Umbilical cord (tissue), 2 donors: ENCODE measurements around the gene SERP2. TPM values are rescaled to one million over a fixed set of nuclear protein-coding genes. Genes with fewer than 3 reads are reported as not detected.
"Not testable (repeated sequence)": the region's sequence is repeated elsewhere in the genome, so short reads cannot be mapped to it uniquely, and the experiment has no call there.

Experiments used
- DNase-seq: peaks from one replicate; pipeline ENCODE4 v3.0.0-alpha.2; 2015; ENCODE audit warnings: low spot score
- total RNA-seq: library from RNA; depleted of rRNA; stranded (reverse); fragments of >200 nt; gene quantifications from one replicate; pipeline ENCODE4 v1.2.3, GENCODE V29; 2014; ENCODE audit warnings: low replicate concordance; ENCODE audit not compliant: insufficient read depth

SERP2 gene
- total RNA-seq, result not detected

DNA sequence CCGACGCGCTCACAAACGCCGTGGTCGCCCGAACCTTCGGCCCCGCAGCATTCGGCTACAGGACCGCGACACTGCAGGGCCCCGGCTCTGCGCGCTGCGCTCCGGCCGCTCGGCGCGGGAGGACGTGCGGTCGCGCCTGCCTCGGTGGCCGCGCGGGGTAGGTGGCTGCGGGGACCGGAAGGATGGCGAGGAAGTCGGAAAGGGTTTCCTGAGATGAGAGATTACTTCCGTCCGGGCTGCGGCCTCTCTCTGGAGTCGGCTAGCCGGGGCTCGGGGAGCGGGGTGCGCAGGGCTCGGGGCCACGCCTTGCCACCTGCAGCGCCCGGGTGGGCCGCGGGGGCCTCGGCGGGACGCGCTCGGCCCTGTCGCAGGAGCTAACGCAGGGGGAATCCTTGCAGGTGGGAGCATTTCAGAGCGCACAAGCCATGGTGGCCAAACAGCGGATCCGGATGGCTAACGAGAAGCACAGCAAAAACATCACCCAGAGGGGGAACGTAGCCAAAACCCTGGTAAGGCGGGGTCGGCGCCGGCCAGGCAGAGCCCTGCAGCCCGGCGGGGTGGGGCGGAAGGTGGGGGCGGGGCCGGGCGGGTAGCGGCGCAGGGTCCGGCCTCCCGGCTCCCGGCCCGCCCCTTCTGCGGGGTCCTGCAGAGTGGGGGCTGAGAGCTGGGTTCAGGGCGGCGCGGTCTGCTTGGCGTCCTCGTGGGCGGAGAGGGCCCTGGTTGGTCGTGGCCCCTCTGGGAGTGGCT is at the start of gene SERP2:
Gene SERP2 (plus strand): TSS at position 224 of the 747 bp plus-strand sequence. CDS start 202 bp downstream, at position 426.
- DNase-seq, result no peak

DNA sequence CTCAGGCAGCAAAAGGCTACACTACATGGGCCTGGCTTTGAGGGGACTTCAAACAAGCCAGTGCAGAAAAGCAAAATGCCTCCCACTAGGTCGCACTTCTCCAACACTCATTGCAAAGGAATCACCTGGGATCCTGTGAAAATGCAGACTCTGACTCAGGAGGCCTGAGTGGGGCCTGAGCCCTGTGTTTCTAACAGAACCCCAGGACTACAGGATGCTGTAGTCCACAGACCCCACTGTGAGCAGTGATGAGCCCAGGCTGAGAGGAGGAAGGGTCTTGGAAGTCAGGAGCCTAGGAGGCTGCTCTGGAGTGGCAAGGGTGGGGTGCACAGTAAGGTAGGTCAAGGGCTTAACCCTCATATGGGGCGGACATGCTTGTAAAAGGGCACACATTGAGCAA is 46.7 kb upstream of the SERP2 start:
- DNase-seq, result no peak

DNA sequence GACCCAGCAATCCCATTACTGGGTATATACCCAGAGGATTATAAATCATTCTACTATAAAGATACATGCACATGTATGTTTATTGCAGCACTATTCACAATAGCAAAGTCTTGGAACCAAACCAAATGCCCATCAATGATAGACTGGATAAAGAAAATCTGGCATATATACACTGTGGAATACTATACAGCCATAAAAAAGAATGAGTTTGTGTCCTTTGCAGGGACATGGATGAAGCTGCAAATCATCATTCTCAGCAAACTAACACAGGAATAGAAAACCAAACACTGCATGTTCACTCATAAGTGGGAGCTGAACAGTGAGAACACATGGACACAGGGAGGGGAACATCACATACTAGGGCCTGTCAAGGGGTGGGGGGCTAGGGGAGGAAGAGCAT is 44.6 kb upstream of the SERP2 start:
- not testable (repeated sequence) for DNase-seq

DNA sequence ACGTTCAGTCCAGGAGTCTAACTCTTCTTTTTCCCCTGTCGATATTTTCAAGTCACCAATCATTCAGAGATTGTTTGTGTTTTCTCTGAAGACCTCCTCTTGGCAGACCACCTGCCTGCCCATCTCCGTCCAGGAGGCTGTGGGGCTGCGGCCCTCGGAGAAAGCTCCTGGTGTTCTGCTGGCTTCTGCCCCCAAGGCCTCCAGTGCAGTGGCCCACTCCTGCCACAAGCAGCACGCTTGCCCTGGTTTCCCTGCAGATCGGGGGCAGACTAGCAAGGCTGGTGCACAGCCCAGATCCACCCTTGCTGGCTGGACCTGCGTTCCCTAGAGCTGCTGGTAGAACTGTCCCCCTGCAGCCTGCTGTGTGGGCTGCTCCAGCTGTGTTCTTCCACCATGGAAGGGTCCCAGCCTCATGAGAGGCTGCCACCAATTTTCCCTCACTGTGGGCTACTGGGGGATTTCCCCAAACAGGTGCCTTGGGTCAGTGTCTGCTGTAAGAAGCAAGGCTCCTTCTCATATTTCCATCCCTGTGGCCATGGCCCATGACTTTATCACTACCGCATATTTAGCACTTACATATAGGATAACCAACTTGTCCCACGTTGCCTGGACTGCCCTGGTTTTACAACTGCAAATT is 43.6 kb upstream of the SERP2 start:
- no peak for DNase-seq

DNA sequence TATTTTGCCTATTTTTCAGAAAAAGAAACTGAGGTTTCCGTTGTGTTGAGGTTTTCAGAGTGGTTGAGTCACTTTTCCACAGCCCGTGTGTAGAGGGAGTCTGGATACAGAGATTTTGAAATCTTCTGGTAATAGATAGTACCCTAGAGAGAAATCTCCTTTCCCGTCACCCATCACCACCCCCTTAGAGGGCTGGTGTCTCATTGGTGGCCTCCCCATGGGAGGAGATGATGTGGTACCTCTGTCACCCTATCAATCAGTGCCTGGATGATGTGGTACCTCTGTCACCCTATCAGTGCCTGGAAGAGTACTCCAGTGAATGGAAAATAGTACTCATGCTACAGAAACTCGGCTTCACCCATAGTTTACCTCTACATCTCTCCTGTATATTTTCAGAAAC is 42.2 kb upstream of the SERP2 start:
- DNase-seq, result no peak

DNA sequence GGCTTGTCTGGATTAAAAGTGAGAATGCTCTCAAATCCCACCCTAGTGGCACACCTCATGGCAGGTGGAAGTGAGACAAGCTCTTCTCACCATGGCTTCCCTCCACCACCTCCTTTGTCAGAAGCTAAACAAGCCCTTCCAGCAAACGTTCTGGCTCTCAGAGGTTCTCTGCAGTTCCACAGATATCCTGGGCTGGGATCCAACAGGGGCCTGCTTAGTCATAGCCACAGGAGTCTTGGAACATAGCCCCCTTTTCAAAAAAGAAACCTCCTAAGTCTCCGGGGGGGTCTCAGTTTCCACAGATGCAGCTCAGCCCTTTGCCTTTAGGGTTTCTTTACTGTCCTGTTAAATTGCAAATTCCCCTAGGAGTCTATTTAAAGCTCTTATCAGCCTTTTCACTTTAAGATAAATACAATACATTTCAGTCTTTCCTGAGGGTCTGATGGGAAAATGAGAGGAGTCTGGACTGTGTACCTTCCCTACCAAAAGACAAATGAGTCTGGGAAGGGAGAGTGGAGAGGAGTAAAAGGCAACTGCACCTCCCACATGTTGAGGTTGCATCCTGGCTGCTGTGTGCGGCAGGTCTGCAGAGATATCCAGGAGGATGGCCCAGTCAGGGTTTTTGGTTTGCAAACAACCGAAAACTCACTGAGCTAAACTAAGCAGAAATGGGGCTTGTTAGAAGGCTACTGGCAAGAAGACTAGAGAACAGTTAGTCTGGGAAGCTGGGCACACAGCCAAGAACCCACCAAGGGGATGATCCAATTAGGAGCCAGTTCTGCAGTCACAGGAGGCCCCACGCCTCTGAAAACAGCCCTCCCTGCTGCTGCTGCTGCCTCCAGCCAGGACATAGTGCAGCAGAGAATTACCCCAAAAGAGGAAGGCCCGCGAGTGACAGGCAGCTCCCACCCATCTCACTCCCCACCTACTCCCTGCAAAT is 41.4 kb upstream of the SERP2 start:
- DNase-seq, result peak; percentile 82

DNA sequence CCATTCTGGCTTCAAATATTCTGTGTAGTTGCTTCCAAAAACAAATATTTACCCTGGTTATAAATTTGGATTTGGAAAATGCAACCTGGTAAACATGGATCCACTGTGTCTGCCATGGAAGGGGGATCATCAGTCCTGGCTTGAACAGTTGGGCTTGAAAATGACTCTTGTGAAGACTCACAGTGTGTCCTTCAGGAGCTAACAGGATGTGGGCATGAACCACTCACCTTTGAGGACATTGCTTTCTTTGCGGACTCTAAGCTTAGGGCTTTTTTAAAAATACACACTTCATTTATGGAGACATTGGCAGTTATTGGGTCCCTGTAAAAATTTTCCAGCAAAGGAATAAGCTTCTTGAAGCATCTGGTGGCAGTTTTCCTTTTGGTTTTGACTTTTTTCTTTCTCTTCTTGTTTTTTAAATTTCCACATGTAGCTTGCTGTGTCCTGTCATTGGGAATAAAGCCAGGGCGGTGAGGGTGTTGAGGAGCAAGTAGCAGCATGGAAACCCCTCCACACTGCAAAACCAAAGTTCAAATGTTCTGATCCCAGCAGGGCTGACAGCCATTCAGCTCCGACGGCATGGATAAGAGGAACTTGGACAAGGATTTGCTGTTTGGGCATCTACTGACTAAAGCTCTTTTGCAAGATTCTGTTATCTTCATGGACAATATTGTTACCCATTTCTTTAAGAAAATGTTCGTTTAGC is 39.5 kb upstream of the SERP2 start:
- no peak for DNase-seq

DNA sequence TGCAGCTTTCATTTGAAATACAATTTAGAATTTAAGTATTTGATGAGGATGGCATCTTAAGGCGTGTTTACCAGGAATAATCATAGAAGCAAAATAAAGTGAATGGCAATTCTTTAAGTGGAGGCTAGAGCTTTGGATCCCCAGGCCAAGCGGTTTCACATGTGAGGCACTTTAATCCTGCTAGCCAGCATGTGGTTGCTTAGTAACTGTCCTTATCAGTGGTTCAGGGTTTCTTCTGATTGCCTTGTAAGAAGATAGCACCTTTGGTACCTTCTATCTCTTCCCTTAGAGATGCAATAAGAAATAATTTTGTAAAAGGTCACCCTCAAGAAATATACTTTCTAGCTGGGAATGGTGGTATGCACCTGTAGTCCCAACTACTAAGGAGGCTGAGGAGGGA is 38.9 kb upstream of the SERP2 start:
- no peak for DNase-seq

DNA sequence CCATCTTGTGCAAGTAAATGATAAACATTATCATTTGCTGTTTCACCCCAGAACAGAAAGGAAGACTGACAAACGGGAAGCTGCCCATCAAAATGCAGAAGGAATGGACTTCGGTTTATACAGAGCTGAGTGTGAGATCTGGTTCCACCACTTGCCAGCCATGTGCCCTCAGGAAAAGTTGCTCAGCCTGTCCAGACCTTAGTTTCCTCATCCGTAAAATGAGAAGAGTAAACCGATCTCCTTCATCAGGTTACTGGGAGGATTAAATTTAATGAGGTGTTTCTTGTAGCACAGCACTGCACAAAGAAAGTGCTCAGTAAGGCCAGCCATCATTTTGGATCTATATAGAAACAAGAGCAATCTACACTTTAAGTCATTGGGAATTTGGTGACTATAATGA is 36.7 kb upstream of the SERP2 start:
- DNase-seq, result no peak

DNA sequence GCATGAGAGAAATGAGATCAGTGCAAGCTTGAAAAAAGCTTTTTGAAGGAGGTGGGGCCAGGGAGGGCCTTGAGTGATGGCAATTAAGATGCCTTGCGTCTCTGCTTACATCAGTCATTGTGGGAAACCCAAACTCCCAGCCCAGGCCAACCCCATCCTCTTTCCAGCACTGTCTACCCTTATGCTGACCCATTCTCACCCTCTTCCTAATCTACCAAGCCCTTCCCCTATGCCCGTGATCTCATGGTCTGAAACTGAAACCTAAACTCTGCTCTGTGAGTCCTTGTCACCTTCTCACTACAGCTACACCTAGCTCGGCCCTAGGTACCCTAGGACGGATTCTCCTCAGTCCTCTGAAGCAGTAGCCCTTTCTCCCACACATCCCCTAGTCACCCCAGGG is 36.0 kb upstream of the SERP2 start:
- no peak for DNase-seq

DNA sequence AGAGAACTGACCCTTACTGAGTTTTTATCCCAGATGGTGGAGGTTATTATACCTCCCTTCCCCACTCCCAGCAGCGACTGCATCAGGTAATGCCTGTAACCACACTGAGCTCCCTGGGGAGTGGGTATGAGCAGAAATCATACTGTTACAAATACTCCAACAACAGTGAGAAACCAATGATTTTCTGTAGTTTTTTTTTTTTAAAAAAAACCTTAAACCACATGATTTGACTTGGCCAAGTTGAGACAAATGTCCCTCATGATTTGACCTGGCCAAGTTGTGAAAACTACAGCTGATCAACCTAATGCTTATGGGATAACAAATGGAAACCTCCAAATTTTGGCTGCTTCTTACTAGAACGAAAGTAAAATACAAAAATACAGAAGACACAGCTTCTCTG is 33.1 kb upstream of the SERP2 start:
- DNase-seq, result no peak

DNA sequence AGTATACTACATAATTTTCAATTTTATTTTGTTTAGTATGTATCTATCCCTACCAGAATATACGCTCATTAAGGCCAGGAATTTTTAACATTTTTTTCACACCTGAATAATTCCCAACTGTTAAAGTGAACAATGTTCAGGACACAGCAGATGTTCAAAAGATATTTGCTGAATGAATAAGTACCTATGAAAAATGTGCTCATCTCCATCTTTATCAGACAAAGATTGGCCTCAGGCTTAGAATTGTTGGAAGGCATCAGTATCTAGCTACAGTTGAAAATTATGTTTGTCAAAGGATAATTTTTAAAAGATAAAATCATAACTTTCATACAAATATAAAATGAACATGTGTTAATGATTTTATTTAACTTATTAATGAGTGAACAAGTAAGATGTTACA is 30.9 kb upstream of the SERP2 start:
- DNase-seq, result no peak

DNA sequence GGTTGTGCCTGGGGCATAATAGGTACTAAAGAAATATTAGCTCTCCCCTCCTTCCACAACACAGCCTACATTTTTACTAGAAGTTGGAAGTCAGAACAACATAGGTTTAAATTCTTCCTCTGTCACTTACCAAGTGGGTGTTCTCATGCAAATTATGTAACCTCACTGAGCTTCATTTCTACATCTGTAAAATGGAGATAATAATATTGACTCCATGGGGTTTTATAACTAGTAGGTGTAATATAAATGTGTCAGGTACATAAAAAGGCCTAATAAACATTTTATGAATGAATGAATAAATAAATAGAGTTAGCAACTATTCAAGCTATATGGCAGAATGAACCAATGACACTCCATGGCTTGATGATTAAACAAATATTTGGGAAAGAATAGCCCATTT is 27.1 kb upstream of the SERP2 start:
- no peak for DNase-seq

DNA sequence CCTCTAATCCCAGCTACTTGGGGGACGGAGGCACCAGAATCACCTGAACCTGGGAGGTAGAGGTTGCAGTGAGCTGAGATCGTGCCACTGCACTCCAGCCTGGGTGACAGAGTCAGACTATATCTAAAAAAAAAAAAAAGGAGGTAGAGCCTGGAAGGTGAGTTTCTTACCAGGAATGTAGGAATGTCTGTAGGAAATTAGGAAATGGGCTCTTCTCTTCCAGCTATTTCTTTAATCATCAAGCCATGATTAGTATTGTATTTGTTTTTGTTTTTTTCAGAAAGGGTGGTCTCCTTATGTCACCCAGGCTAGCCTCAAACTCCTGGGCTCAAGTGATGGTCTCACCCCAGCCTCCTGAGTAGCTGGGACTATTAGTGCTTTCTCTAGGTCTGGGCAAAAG is 26.3 kb upstream of the SERP2 start:
- DNase-seq, result no peak

DNA sequence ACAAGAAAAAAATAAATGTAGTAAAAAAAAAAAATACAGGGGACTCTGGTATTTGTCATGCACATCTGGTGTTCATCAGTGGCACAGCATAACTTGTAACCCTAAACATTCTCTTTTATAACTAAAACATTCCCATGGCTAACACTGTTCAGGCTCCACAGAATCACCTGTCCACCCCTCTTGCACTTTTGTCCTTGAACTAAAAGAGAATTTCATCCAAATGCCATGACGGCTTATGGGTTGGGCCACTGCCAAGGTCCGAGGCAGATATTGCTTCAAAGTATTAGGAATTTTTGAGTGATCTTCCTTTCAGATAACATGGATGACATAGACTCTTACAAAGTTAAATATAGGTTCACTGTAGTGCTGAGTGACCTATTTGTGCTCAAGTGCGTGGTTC is 25.7 kb upstream of the SERP2 start:
- DNase-seq, result peak; percentile 69

DNA sequence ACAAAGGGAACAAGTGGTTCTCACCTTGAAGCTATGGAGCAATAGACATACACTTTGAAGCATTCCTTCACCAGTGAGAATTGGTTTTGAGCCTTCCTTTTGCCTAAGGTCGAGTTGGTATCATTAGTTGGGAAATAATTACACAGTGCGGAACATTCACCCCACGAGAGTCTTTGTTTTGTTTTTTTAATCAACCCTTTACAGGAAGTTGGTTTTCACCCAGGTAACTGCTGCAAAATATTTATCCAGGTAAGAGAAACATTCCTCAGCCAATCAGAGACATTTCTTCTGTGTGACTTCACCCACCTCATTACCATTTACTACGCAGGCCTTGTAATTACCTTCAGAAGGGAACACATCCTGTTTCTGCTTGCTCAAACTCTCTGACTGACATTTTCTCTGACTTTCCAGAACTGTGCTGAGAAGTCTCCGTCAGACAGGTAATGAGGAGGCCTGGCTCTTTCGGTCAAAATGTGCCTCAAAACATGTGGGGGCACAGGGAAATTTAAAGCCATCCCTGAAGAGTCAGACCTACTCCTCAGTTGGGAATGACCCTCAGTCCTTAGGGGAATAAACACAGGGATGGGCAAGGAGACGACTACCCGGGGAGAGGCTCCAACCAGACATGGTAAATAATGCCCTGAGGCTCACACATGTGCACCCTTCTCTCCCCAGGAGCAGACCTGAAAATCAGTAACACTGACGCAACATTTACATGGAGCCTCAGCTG is 22.7 kb upstream of the SERP2 start:
- no peak for DNase-seq

DNA sequence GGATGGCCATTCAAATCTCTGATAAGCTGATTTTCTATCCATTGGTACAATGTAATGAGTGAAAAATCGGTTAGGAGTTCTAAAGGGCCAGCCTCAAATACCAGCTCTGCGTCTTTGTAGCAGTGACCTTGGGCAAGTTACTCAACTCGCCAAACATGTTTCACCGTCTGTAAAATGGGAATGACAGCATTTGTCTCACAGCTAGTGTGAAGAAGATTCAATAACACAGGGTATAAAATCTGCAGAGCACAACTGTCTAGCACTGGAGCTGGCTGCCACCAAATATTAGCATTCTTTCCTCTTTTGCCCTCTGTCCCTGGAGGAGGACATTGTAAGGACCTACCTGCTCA is 22.1 kb upstream of the SERP2 start:
- no peak for DNase-seq

DNA sequence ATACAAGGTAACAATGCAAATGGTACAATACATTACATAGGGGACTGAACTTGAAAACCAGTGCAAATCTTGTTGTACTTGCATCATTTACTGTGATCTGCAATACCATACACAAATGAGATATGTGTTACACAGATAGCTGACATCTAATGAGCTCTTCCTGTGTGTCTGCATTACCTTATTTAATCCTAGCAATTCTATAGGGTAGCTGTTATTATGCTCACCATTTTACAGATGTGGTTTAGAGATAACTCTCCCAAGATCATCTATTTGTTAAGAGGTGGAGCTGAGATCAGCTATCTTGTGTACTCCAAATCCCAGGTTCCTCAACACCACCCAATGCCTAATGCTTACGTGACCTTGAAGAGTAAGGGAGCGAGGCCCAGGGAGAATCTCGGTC is 21.4 kb upstream of the SERP2 start:
- no peak for DNase-seq

DNA sequence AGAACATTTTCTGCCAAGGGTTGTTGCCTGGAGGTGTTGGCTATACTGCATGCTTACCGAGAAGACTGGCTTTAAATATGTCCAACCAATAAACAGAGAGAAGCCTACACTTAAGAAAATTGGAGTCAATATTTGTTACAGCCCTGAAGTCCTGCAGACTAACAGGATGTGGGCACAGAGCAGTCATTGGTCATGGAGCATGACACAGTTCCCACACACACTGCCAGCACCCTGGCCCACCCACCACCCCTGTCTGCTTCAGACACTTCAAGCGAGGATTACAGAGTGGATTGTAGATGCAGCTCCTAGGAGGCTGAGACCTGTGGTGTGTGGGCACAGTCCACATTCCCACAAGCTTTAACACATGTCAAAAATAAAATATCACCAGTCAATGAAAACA is 21.0 kb upstream of the SERP2 start:
- no peak for DNase-seq

DNA sequence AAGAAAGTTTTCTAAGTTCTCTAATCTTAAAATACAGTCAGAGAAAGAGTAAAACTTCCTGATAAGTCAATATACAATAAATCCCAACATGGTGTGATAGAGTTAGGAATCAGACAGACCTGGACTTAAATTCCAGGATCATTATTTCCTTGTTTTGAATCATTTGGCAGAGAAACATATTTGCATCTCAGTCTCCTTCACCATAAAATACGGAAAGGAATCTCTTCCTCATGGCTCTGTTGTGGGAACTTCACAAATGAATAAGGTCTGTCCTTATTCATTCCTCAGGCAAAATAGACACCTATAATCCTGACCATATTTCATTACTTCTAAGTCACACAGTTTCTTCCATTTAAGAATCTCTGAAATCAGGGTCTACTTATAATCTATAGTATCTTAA is 19.3 kb upstream of the SERP2 start:
- DNase-seq, result no peak

DNA sequence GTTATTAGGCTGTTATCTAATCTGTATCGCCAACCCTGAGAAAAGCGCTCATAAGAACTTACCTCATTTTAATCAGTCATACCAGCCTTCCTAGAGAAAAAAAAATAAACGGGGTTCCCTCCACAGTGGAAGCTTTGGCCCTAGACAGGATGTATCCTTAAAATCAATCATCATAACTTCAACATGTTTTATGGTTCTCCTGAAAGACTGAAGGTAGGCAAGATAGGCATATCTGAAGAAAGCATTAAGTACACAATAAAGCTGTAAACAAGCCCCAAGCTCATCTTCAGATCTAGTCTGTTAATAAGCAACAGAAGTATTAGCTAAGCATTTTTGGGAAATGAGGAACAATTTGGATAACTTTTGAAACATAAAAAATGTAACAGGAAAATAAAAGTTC is 18.7 kb upstream of the SERP2 start:
- DNase-seq, result no peak
